ENCODE data around the gene MICALL2. TPM values are rescaled to one million over a fixed set of nuclear protein-coding genes. Genes with fewer than 3 reads are reported as not detected.

The MICALL2 gene
- total RNA-seq, 4 donors from 2014 or later = 9.1 to 18.3 (median 14.6) TPM

DNA sequence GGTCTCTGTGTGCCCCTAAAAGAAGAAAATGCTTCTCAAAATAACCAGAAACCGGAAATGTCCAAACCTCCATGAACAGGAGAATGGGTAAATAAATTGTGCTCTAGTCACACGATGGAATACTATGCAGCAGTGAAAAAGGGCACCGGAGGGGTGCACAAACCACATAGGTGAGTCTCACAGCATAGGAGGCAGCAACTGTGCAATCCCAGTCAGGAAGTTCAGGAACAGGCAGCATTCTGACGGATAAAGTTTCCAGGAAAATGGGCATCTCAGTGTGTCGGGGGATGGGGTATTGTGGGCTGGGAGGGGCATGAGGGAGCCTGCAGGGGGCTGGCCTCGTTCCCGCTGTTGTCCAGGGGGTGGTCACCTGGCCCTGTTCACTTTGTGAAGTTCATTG is 63.1 kb downstream of the MICALL2 start:
- no peak for TF ChIP-seq EP300 (IDR thresholded peaks at IDR 0.05)
- TF ChIP-seq POLR2A (IDR thresholded peaks at IDR 0.05; ENCODE audit: low read depth) = no peak
- TF ChIP-seq CTCF (IDR thresholded peaks at IDR 0.05) = no peak
- TF ChIP-seq POLR2AphosphoS5 (IDR thresholded peaks at IDR 0.05) = no peak
- H3K9me3 ChIP-seq = peaks cover 0 to 39% (median 31%) of the 10 kb centered on the region in 4 donors
- H3K27me3 ChIP-seq = peaks cover 0 to 96% (median 0%) of the 10 kb centered on the region in 4 donors
- no peaks in the 10 kb centered on the region for H3K36me3 ChIP-seq
- WGBS = 82% methylated on average over 7 of the region's 7 CpGs
- H3K4me3 ChIP-seq = no peak overlapping the region
- H3K27ac ChIP-seq (replicated peaks in 1 of 4) = no peak overlapping the region
- H3K4me1 ChIP-seq = no peaks in the 10 kb centered on the region
- intact Hi-C loops (cut with DNase I) = no loop called here
- DNase-seq (ENCODE audit: extremely low spot score) = no peak

DNA sequence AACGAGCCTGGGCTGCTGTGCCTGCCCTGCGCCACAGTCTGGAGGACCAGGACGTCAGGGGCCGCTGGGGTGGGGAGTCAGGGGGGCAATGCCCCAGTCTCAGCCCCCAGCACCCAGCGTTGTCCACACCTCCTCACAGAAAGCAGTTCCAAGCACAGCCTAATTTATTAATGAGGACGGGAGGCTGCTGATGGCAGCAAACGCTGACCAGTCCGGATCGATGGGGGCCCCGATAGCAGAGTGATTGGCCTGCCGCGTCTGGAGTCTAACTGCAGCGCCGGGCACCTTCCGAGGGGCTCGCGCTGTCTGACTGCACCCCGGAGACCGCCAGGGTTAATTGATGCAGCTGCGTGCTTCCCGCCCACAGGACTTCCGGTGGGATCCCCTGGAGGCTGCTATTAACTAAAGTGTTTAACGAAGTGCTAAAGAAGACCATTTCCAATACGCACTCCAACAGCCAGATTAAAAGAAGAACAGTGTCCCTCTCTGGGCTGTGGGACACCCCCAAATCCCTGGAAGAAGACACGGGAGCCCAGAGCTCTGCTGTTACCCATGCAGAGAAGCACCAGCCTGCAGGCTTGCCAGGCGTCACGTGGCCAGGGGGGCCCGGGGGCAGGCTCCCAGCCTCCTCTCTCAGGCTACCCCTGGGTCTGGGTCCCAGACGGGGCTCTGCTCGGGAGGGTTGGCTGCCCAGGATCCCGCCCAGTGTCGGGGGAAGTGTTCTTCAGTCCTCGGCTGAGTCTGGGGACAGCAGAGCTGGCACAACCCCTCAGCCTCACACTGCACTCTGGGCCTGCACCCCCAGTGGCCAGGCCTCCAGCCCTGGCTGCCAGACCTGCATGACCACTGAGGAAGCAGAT is 63.8 kb downstream of the MICALL2 start:
- no peak for DNase-seq (ENCODE audit: extremely low spot score)
- Histone ChIP-seq H3K27me3 (peaks cover 0 to 91% (median 0%) of the 10 kb centered on the region in 4 donors), H3K27ac (replicated peaks in 1 of 4) (no peak overlapping the region), H3K4me3 (no peak overlapping the region), H3K36me3 (no peaks in the 10 kb centered on the region), H3K4me1 (no peaks in the 10 kb centered on the region), H3K9me3 (peaks cover 0 to 40% (median 31%) of the 10 kb centered on the region in 4 donors)
- intact Hi-C loops (cut with DNase I) = no loop called here
- TF ChIP-seq CTCF (IDR thresholded peaks at IDR 0.05) = no peak
- no peak for TF ChIP-seq EP300 (IDR thresholded peaks at IDR 0.05)
- TF ChIP-seq POLR2A (IDR thresholded peaks at IDR 0.05; ENCODE audit: low read depth) = no peak
- no peak for TF ChIP-seq POLR2AphosphoS5 (IDR thresholded peaks at IDR 0.05)
- WGBS = 71% methylated on average over 13 of the region's 33 CpGs

DNA sequence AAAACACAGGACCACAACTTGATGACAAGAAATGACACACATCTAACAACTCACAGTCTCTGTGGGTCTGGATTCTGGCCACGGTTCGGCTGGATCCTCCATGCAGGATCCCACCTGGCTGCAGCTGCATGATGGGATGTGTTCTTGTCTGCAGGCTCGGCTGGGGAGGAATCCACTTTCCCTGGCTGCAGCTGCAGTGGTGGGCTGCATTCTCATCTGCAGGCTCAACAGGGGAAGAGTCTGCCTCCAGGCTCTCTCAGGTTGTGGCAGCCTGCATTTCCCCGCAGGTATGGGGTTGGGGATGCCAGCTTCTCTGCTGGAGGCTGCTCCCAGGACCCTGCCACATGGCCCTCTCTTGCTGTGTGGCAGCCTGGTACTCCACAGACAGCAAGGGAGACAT is 64.9 kb downstream of the MICALL2 start:
- DNase-seq (ENCODE audit: extremely low spot score) = no peak
- intact Hi-C loops (cut with DNase I) = no loop called here
- peaks cover 0 to 81% (median 0%) of the 10 kb centered on the region in 4 donors for H3K27me3 ChIP-seq
- no peak overlapping the region for H3K27ac ChIP-seq (replicated peaks in 1 of 4)
- H3K4me1 ChIP-seq = no peaks in the 10 kb centered on the region
- H3K36me3 ChIP-seq = no peaks in the 10 kb centered on the region
- TF ChIP-seq CTCF (IDR thresholded peaks at IDR 0.05) (no peak), POLR2A (IDR thresholded peaks at IDR 0.05; ENCODE audit: low read depth) (no peak), EP300 (IDR thresholded peaks at IDR 0.05) (no peak), POLR2AphosphoS5 (IDR thresholded peaks at IDR 0.05) (no peak)
- peaks cover 0 to 40% (median 31%) of the 10 kb centered on the region in 4 donors for H3K9me3 ChIP-seq
- 87% methylated on average over 3 of the region's 4 CpGs for WGBS
- H3K4me3 ChIP-seq = no peak overlapping the region

- Histone ChIP-seq H3K9me3 (peaks cover 0 to 40% (median 31%) of the 10 kb centered on the region in 4 donors), H3K27me3 (peaks cover 0 to 79% (median 0%) of the 10 kb centered on the region in 4 donors)
- 76% methylated on average over 3 of the region's 7 CpGs for WGBS
These were observed 65.8 kb downstream of the MICALL2 start for GRCh38 chr7:1393421-1393820.

DNA sequence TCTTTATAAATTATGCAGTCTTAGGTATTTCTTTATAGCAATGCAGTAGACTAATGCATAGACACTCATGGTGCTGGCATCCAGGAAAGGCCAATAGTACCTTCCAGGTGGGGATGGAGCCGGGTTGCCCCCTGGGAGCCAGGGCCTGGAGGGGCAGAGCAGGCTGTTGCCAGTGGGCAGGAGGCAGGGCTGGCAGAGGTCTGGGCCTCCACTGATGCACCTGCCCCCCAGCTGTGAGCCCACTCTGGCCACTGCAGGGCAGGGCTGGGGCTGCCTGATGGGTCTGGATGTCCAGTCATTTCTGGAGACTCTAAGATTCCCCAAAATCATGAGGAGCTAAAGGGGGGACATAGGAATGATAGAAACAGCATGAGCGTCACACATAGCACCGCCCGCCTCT is 66.7 kb downstream of the MICALL2 start:
- WGBS = 92% methylated on average over 4 of the region's 4 CpGs
- Histone ChIP-seq H3K9me3 (peaks cover 0 to 40% (median 31%) of the 10 kb centered on the region in 4 donors), H3K27ac (replicated peaks in 1 of 4) (no peak overlapping the region), H3K36me3 (no peaks in the 10 kb centered on the region), H3K4me1 (no peaks in the 10 kb centered on the region), H3K27me3 (peaks cover 0 to 79% (median 0%) of the 10 kb centered on the region in 4 donors), H3K4me3 (no peak overlapping the region)
- no peak for DNase-seq (ENCODE audit: extremely low spot score)
- intact Hi-C loops (cut with DNase I) = no loop called here
- TF ChIP-seq POLR2AphosphoS5 (IDR thresholded peaks at IDR 0.05) = no peak
- TF ChIP-seq EP300 (IDR thresholded peaks at IDR 0.05) = no peak
- TF ChIP-seq CTCF (IDR thresholded peaks at IDR 0.05) = no peak
- no peak for TF ChIP-seq POLR2A (IDR thresholded peaks at IDR 0.05; ENCODE audit: low read depth)

More at GRCh38 chr7:1393421-1393820, 65.8 kb downstream of the MICALL2 start:
- no peak for DNase-seq (ENCODE audit: extremely low spot score)
- TF ChIP-seq POLR2AphosphoS5 (IDR thresholded peaks at IDR 0.05) = no peak
- Histone ChIP-seq H3K4me1 (no peaks in the 10 kb centered on the region), H3K27ac (replicated peaks in 1 of 4) (no peak overlapping the region), H3K36me3 (no peaks in the 10 kb centered on the region), H3K4me3 (no peak overlapping the region)
- intact Hi-C loops (cut with DNase I) = no loop called here
